C4-2B (cell line): ENCODE data around the gene LILRB4.
A peak's percentile ranks its signal among the peaks of the same experiment; 100 is the strongest.

Experiments
- H3K27ac ChIP-seq: fragments of 450-650 bp; 2 replicates; pipeline ENCODE4 v1.5.1; 2017
- CTCF ChIP-seq: fragments of 450-650 bp; conservative IDR thresholded peaks from 2 replicates; pipeline ENCODE4 v1.5.1; 2017; ENCODE audit warnings: mild to moderate bottlenecking
- ZFX ChIP-seq: fragments of 450-650 bp; IDR thresholded peaks from 2 replicates; pipeline ENCODE4 v1.6.1; 2017

The LILRB4 gene

GRCh38 chr19:54661846-54662481 is 821 bp upstream of the LILRB4 start:
- no peak overlapping the region for H3K27ac ChIP-seq
- TF ChIP-seq ZFX = no peak

- no peak overlapping the region for H3K27ac ChIP-seq
- TF ChIP-seq ZFX (no peak), CTCF (no peak)
Observed at GRCh38 chr19:54665530-54665929, 2.7 kb downstream of the LILRB4 start.

GRCh38 chr19:54667217-54667616 is 4.4 kb downstream of the LILRB4 start:
- no peak overlapping the region for H3K27ac ChIP-seq
- TF ChIP-seq ZFX (no peak), CTCF (no peak)

GRCh38 chr19:54668353-54668752 is 5.6 kb downstream of the LILRB4 start:
- TF ChIP-seq CTCF (no peak), ZFX (no peak)
- H3K27ac ChIP-seq = no peak overlapping the region

- TF ChIP-seq ZFX = no peak
- TF ChIP-seq CTCF = no peak
Observed at GRCh38 chr19:54670576-54671357, 8.0 kb downstream of the LILRB4 start.

GRCh38 chr19:54673222-54673621 is 10.4 kb downstream of the LILRB4 start:
- no peak overlapping the region for H3K27ac ChIP-seq
- TF ChIP-seq CTCF (no peak), ZFX (no peak)

More at GRCh38 chr19:54670576-54671357, 8.0 kb downstream of the LILRB4 start:
- H3K27ac ChIP-seq = no peak overlapping the region

GRCh38 chr19:54674021-54674617 is 11.3 kb downstream of the LILRB4 start:
- TF ChIP-seq CTCF (peak; percentile 95), ZFX (no peak)
- no peak overlapping the region for H3K27ac ChIP-seq
